H1 (cell line): ENCODE data around the gene ATP7A. TPM values are rescaled to one million over a fixed set of nuclear protein-coding genes. Genes with fewer than 3 reads are reported as not detected.

ENCODE experiments used
- CTCF ChIA-PET: fragments of 300-600 bp; sonication (Branson Sonifier 250); formaldehyde crosslinking; loops from one replicate; lab custom pipeline; 2021; ENCODE audit not compliant: partially characterized antibody; lab: Charles Lee
- POLR2A ChIA-PET: fragments of 300-600 bp; sonication (Branson Sonifier 250); formaldehyde crosslinking; loops from one replicate; lab custom pipeline; 2021; ENCODE audit warnings: inconsistent platforms; ENCODE audit not compliant: partially characterized antibody; lab: Charles Lee
- DNase-seq, 2 experiments: peaks; one replicate each; pipeline versions ENCODE4 v3.0.0 to v3.0.0-alpha.2; 2010 to 2022; ENCODE audit warnings: low spot score in 2 of 2, low read depth in 1 of 2, mixed read lengths in 1 of 2
- FAIRE-seq: peaks from 2 replicates; lab custom pipeline; 2011; peaks lifted over from hg19 to GRCh38; lab: Jason Lieb, UNC
- H2AFZ ChIP-seq: 2 replicates; pipeline ENCODE4 v1.8.1; 2012; ENCODE audit warnings: low read length, inconsistent platforms
- H2AK5ac ChIP-seq: 2 replicates; pipeline ENCODE4 v1.6.1; 2013; ENCODE audit warnings: low read depth, low read length
- H2BK120ac ChIP-seq: replicated peaks from 2 replicates; pipeline ENCODE3; 2013; ENCODE audit warnings: low read depth, low read length, inconsistent platforms
- H2BK12ac ChIP-seq: 2 replicates; pipeline ENCODE4 v1.6.1; 2013; ENCODE audit warnings: low read depth, low read length
- H2BK15ac ChIP-seq: 2 replicates; pipeline ENCODE4 v1.6.1; 2013; ENCODE audit warnings: low read length
- H2BK20ac ChIP-seq: 2 replicates; pipeline ENCODE4 v1.6.1; 2013; ENCODE audit warnings: low read length
- H2BK5ac ChIP-seq: 2 replicates; pipeline ENCODE4 v1.6.1; 2013; ENCODE audit warnings: low read depth, low read length
- H3K14ac ChIP-seq: 2 replicates; pipeline ENCODE4 v1.6.1; 2013; ENCODE audit warnings: inconsistent platforms; ENCODE audit not compliant: insufficient read length
- H3K18ac ChIP-seq: 2 replicates; pipeline ENCODE4 v1.6.1; 2013; ENCODE audit warnings: low read length; ENCODE audit errors: extremely low read depth
- H3K23ac ChIP-seq: 2 replicates; pipeline ENCODE4 v1.6.1; 2013; ENCODE audit warnings: inconsistent platforms; ENCODE audit not compliant: insufficient read length
- H3K23me2 ChIP-seq: 2 replicates; pipeline ENCODE4 v1.6.1; 2013; ENCODE audit warnings: low read depth, low read length
- H3K27ac ChIP-seq: 2 replicates; pipeline ENCODE4 v1.6.1; 2011; ENCODE audit warnings: low read depth, low read length, inconsistent platforms
- H3K27me3 ChIP-seq, 4 experiments: replicated peaks in 1 of 4; 1 replicate in 1 of 4; 2 replicates in 3 of 4; pipeline versions ENCODE4 v1.6.1 to v1.8.1; 2011 to 2013; ENCODE audit warnings: low read length in 3 of 4, mild to moderate bottlenecking in 3 of 4, inconsistent platforms in 2 of 4, mixed read lengths in 2 of 4, moderate library complexity in 1 of 4; ENCODE audit not compliant: control insufficient read depth in 3 of 4, insufficient read depth in 3 of 4; ENCODE audit errors: extremely low read depth in 1 of 4
- H3K36me3 ChIP-seq, 4 experiments: 2 replicates each; pipeline versions ENCODE4 v1.6.1 to v1.8.1; 2011 to 2013; ENCODE audit warnings: mild to moderate bottlenecking in 4 of 4, low read length in 3 of 4, moderate library complexity in 2 of 4, control low read depth in 1 of 4, inconsistent platforms in 1 of 4; ENCODE audit not compliant: insufficient read depth in 4 of 4, control insufficient read depth in 2 of 4
- H3K4ac ChIP-seq: replicated peaks from 2 replicates; pipeline ENCODE3; 2013; ENCODE audit warnings: low read length, low read depth, mixed read lengths, inconsistent platforms; ENCODE audit not compliant: insufficient read length
- H3K4me1 ChIP-seq, 4 experiments: replicated peaks in 1 of 4; 1 replicate in 1 of 4; 2 replicates in 3 of 4; pipeline versions ENCODE4 v1.6.1 to v1.8.1; 2011 to 2013; ENCODE audit warnings: low read length in 3 of 4, inconsistent platforms in 2 of 4, mixed read lengths in 1 of 4; ENCODE audit not compliant: insufficient read depth in 4 of 4, control insufficient read depth in 3 of 4
- H3K4me2 ChIP-seq, 2 experiments: 2 replicates each; pipeline versions ENCODE4 v1.6.1 to v1.8.1; 2011 to 2013; ENCODE audit warnings: low read depth in 2 of 2, low read length in 2 of 2, control low read depth in 1 of 2, inconsistent platforms in 1 of 2, mild to moderate bottlenecking in 1 of 2; ENCODE audit not compliant: insufficient read depth in 1 of 2
- H3K4me3 ChIP-seq, 4 experiments: fragments of 200-600, 300-600 bp in 1 of 4; sonication (generic), shearing (Covaris generic), sonication (Bioruptor Twin) in 1 of 4; 2 replicates each; pipeline versions ENCODE4 v1.5.1 to v1.8.1; 2011 to 2016; ENCODE audit warnings: low read length in 4 of 4, low read depth in 3 of 4, control low read depth in 2 of 4, inconsistent platforms in 2 of 4, mild to moderate bottlenecking in 2 of 4, mixed read lengths in 1 of 4, moderate library complexity in 1 of 4; ENCODE audit not compliant: insufficient read depth in 2 of 4; ENCODE audit errors: extremely low read depth in 1 of 4
- H3K56ac ChIP-seq: replicated peaks from 2 replicates; pipeline ENCODE3; 2013; ENCODE audit warnings: low read depth, mild to moderate bottlenecking, mixed read lengths, low read length, inconsistent platforms; ENCODE audit not compliant: insufficient read length
- H3K79me1 ChIP-seq: 2 replicates; pipeline ENCODE4 v1.6.1; 2013; ENCODE audit warnings: low read depth, low read length, control low read depth
- H3K79me2 ChIP-seq, 2 experiments: 2 replicates each; pipeline versions ENCODE4 v1.6.1 to v1.8.1; 2012 to 2013; ENCODE audit warnings: low read length in 2 of 2, mild to moderate bottlenecking in 2 of 2, inconsistent platforms in 1 of 2; ENCODE audit not compliant: insufficient read depth in 2 of 2, control insufficient read depth in 1 of 2
- H3K9ac ChIP-seq, 4 experiments: replicated peaks in 1 of 4; 1 replicate in 1 of 4; 2 replicates in 3 of 4; pipeline versions ENCODE4 v1.6.1 to v1.8.1; 2011 to 2013; ENCODE audit warnings: low read depth in 3 of 4, low read length in 3 of 4, control low read depth in 2 of 4, mild to moderate bottlenecking in 2 of 4, moderate library complexity in 2 of 4, inconsistent platforms in 1 of 4; ENCODE audit errors: extremely low read depth in 1 of 4
- H3K9me3 ChIP-seq, 2 experiments: 2 replicates each; pipeline versions ENCODE4 v1.6.1 to v1.8.1; 2012 to 2013; ENCODE audit warnings: mild to moderate bottlenecking in 2 of 2, moderate library complexity in 2 of 2, control low read depth in 1 of 2, inconsistent platforms in 1 of 2, low read depth in 1 of 2, low read length in 1 of 2, mixed read lengths in 1 of 2; ENCODE audit not compliant: insufficient read depth in 2 of 2
- H4K20me1 ChIP-seq, 2 experiments: replicated peaks in 1 of 2; 2 replicates each; pipeline versions ENCODE3 to v1.8.1; 2011 to 2013; ENCODE audit warnings: inconsistent platforms in 2 of 2, low read length in 2 of 2, mild to moderate bottlenecking in 1 of 2; ENCODE audit not compliant: insufficient read depth in 2 of 2, control insufficient read depth in 1 of 2
- H4K5ac ChIP-seq: 2 replicates; pipeline ENCODE4 v1.6.1; 2013; ENCODE audit warnings: low read length, low read depth, mixed read lengths, inconsistent platforms; ENCODE audit not compliant: insufficient read length
- H4K8ac ChIP-seq: 2 replicates; pipeline ENCODE4 v1.8.0; 2013; ENCODE audit warnings: mild to moderate bottlenecking, moderate library complexity, low read length, inconsistent platforms; ENCODE audit not compliant: insufficient read depth; ENCODE audit errors: extremely low read depth
- H4K91ac ChIP-seq: replicated peaks from 2 replicates; pipeline ENCODE3; 2013; ENCODE audit warnings: low read length, mixed read lengths, inconsistent platforms; ENCODE audit not compliant: insufficient read length
- CBX5 ChIP-seq: fragments of 300-800, 300-1000 bp; sonication (generic); IDR thresholded peaks from 2 replicates; pipeline ENCODE4 v1.7.1; 2016; ENCODE audit warnings: antibody characterized with exemption, low read length, low read depth
- CBX8 ChIP-seq: fragments of 300-800, 300-1000 bp; sonication (generic); IDR thresholded peaks from 2 replicates; pipeline ENCODE4 v1.7.1; 2016; ENCODE audit warnings: low read depth, low read length, borderline replicate concordance
- CEBPB ChIP-seq: IDR thresholded peaks from 2 replicates; pipeline ENCODE4 v1.6.1; 2012; ENCODE audit warnings: low read depth, low read length
- E2F6 ChIP-seq: IDR thresholded peaks from 2 replicates; pipeline ENCODE4 v1.6.1; 2012; ENCODE audit warnings: inconsistent platforms
- HDAC6 ChIP-seq: IDR thresholded peaks from one replicate; pipeline ENCODE4 v1.7.1; 2012; ENCODE audit warnings: low read depth, mild to moderate bottlenecking, inconsistent platforms, low read length, moderate library complexity
- KDM1A ChIP-seq: fragments of 200-600, 300-600 bp; sonication (generic); IDR thresholded peaks from 2 replicates; pipeline ENCODE4 v1.7.1; 2016; ENCODE audit warnings: mild to moderate bottlenecking, low read length, borderline replicate concordance
- KDM5A ChIP-seq: fragments of 200-600 bp; IDR thresholded peaks from 2 replicates; pipeline ENCODE4 v1.7.1; 2012; ENCODE audit warnings: mild to moderate bottlenecking, low read length, inconsistent platforms, mixed read lengths
- NANOG ChIP-seq: IDR thresholded peaks from 2 replicates; pipeline ENCODE4 v1.6.1; 2011; ENCODE audit warnings: low read length, low read depth, mild to moderate bottlenecking, inconsistent platforms; ENCODE audit not compliant: insufficient read depth, poor library complexity, severe bottlenecking
- POU5F1 ChIP-seq: IDR thresholded peaks from 2 replicates; pipeline ENCODE4 v1.6.1; 2011; ENCODE audit warnings: low read depth, mild to moderate bottlenecking, low read length, moderate library complexity
- RAD21 ChIP-seq, 2 experiments: IDR thresholded peaks in 1 of 2; conservative IDR thresholded peaks in 1 of 2; 2 replicates each; pipeline ENCODE4 v1.6.1; 2011; ENCODE audit warnings: low read depth in 2 of 2, low read length in 2 of 2, improper control_type of control experiment in 1 of 2, inconsistent platforms in 1 of 2, mild to moderate bottlenecking in 1 of 2, moderate library complexity in 1 of 2
- TBP ChIP-seq: IDR thresholded peaks from 2 replicates; pipeline ENCODE4 v1.6.1; 2011; ENCODE audit warnings: low read depth, low read length, improper control_type of control experiment
- TEAD4 ChIP-seq: IDR thresholded peaks from 2 replicates; pipeline ENCODE4 v1.6.1; 2012; ENCODE audit warnings: low read depth, low read length, inconsistent platforms, mixed read lengths
- WGBS, 2 experiments: shearing (Covaris generic) in 1 of 2; methylation state at CpG; one replicate each; pipeline versions ENCODE4 v1.1.6 to v1.1.7; 2013 to 2015; ENCODE audit warnings: low lambda C conversion rate in 2 of 2, mixed read lengths in 2 of 2, inconsistent platforms in 1 of 2, low coverage in 1 of 2, missing lambda C conversion rate in 1 of 2; ENCODE audit not compliant: insufficient replicate concordance in 2 of 2, insufficient coverage in 1 of 2, insufficient read length in 1 of 2; ENCODE audit errors: extremely low coverage in 1 of 2, missing lambda C conversion rate in 1 of 2; 5-methylcytosine and 5-hydroxymethylcytosine counted together
- polyA plus RNA-seq, 7 experiments: library from polyadenylated mRNA; depleted of rRNA in 3 of 7; stranded (reverse) in 5 of 7; unstranded in 2 of 7; fragments of >200 nt in 5 of 7; fragments of 200-250 nt in 2 of 7; gene quantifications; 1 replicate in 5 of 7; 2 replicates in 1 of 7; 4 replicates in 1 of 7; pipeline versions ENCODE4 v1.2.1 to v1.2.3, GENCODE V29; 2011 to 2013; ENCODE audit warnings: missing spikeins in 2 of 7, mixed read lengths in 2 of 7
- total RNA-seq: library from RNA; stranded (reverse); fragmentation: NEBNext Ultra II Directional; extraction: Animal tissue kit (Norgen Biotek cat#: 25700); gene quantifications from 2 replicates; pipeline ENCODE4 v1.2.1, GENCODE V29; 2021
- TF ChIP-seq, protein P1 (sequence below): IDR thresholded peaks from 2 replicates; pipeline ENCODE4 v1.6.1; 2012; ENCODE audit warnings: inconsistent platforms

The ATP7A gene
- total and polyA plus RNA-seq, 2 of the 8 experiments (the other 6 are each of a cell fraction or from before 2014, with no cell fraction given): 0.73 to 2.8 TPM

DNA sequence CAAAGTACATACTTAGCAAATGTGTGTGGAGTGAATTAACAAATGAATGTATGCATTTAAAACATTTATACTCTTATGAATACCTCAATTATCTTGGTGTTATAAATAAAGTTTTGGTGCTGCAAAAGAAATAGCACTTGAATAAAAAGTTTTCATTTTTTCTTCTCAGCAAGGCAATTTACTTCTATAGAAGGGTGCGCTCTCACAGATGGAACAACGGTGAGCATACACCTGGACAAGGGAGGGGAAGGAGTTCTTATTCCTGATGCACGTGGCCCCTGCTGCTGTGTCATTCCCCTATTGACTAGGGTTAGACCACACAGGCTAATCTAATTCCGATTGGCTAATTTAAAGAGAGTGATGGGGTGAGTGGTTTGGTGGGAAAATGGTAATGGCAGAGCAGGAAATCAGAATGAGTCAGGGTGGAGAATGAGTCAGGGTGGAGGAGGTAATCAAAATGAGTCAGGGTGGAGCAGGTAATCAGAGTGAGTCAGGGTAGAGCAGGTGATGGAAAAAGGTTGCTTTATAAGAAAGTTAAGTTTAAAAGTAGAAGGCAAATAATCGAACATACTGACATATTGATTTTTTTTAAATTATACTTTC is 165.4 kb downstream of the ATP7A start:
- H2BK5ac ChIP-seq: no peak overlapping the region
- POLR2A ChIA-PET: no interaction called here
- FAIRE-seq: no peak
- CTCF ChIA-PET: interaction anchor here (0.8 kb wide), 1 partner anchor 17 kb away, joined by 3 read pairs; no protein-coding TSS in a partner anchor
- H2BK20ac ChIP-seq: no peak overlapping the region
- no peaks in the 10 kb centered on the region for H3K79me2 ChIP-seq
- H3K4me3 ChIP-seq: no peak overlapping the region
- no peak overlapping the region for H2AK5ac ChIP-seq
- H3K4ac ChIP-seq: no peak overlapping the region
- no peak overlapping the region for H3K27ac ChIP-seq
- H4K8ac ChIP-seq: no peak overlapping the region
- H4K91ac ChIP-seq: no peak overlapping the region
- no peak overlapping the region for H3K4me2 ChIP-seq
- no peaks in the 10 kb centered on the region for H3K9me3 ChIP-seq
- H2BK15ac ChIP-seq: no peak overlapping the region
- H3K79me1 ChIP-seq: no peaks in the 10 kb centered on the region
- H2BK120ac ChIP-seq: no peak overlapping the region
- no peak overlapping the region for H2BK12ac ChIP-seq
- H3K9ac ChIP-seq: no peak overlapping the region
- no peak for DNase-seq
- H2AFZ ChIP-seq: no peak overlapping the region
- H3K36me3 ChIP-seq: no peaks in the 10 kb centered on the region
- no peaks in the 10 kb centered on the region for H3K23me2 ChIP-seq
- no peak overlapping the region for H3K18ac ChIP-seq
- no peaks in the 10 kb centered on the region for H3K27me3 ChIP-seq
- no peak overlapping the region for H3K14ac ChIP-seq
- H3K23ac ChIP-seq: no peak overlapping the region
- WGBS, 2 experiments: 100% methylated on average over 2 of the region's 5 CpGs; no CpG with 5 or more reads in 1 of the 2 experiments
- no peaks in the 10 kb centered on the region for H3K4me1 ChIP-seq
- H4K5ac ChIP-seq: no peak overlapping the region
- no peaks in the 10 kb centered on the region for H4K20me1 ChIP-seq
- no peak overlapping the region for H3K56ac ChIP-seq
- TF ChIP-seq RAD21 (IDR thresholded peaks at IDR 0.05 in 1 of 2, conservative IDR thresholded peaks at IDR 0.05 in 1 of 2; ENCODE audit: low read depth in 2 of 2, low read length in 2 of 2) (no peak), E2F6 (no peak), CBX5 (no peak), POU5F1 (no peak), TEAD4 (no peak), HDAC6 (no peak), KDM1A (no peak), CBX8 (no peak), TBP (no peak), KDM5A (no peak), CEBPB (no peak), NANOG (no peak)
- TF ChIP-seq, protein P1, sequence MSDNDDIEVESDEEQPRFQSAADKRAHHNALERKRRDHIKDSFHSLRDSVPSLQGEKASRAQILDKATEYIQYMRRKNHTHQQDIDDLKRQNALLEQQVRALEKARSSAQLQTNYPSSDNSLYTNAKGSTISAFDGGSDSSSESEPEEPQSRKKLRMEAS: no peak
